IMR-90 (cell line): ENCODE measurements around the gene SLIT1. TPM values are rescaled to one million over a fixed set of nuclear protein-coding genes. Genes with fewer than 3 reads are reported as not detected.

Experiments used
- ATAC-seq: fragments of 200-7000 bp; cut with Tn5 transposase; 2 replicates; pipeline ENCODE4 v1.9.1; 2020; ENCODE audit warnings: low read depth, mild to moderate bottlenecking, moderate library complexity
- BruUV-seq: library from RNA; stranded (reverse); fragments of 400-500 nt; replicated peaks from 2 replicates; lab custom pipeline; 2021; lab: Mats Ljungman, UMichigan
- CTCF ChIA-PET: fragments of 300-600 bp; formaldehyde crosslinking; extraction: SDS; loops from one replicate; lab custom pipeline; 2021; ENCODE audit warnings: antibody characterized with exemption; lab: Yijun Ruan, JAX
- POLR2A ChIA-PET: fragments of 300-600 bp; sonication (Branson Sonifier 250); formaldehyde crosslinking; loops from one replicate; lab custom pipeline; 2022; ENCODE audit warnings: antibody characterized with exemption; ENCODE audit not compliant: unreplicated experiment; lab: Charles Lee
- DNase-seq: peaks from one replicate; pipeline ENCODE4 v3.0.0; 2013
- H2AFZ ChIP-seq: replicated peaks from 2 replicates; pipeline ENCODE3; 2013; ENCODE audit warnings: low read length, mild to moderate bottlenecking; ENCODE audit not compliant: poor library complexity
- H2AK5ac ChIP-seq: 2 replicates; pipeline ENCODE4 v1.6.1; 2013; ENCODE audit warnings: low read depth, low read length, inconsistent platforms
- H2AK9ac ChIP-seq: replicated peaks from 2 replicates; pipeline ENCODE3; 2013; ENCODE audit warnings: mild to moderate bottlenecking, low read depth, low read length, moderate library complexity; ENCODE audit not compliant: poor library complexity
- H2BK120ac ChIP-seq: 2 replicates; pipeline ENCODE4 v1.6.1; 2013; ENCODE audit warnings: low read depth, low read length, inconsistent platforms
- H2BK15ac ChIP-seq: 3 replicates; pipeline ENCODE4 v1.6.1; 2013; ENCODE audit warnings: low read depth, low read length, inconsistent platforms
- H2BK20ac ChIP-seq: 2 replicates; pipeline ENCODE4 v1.6.1; 2013; ENCODE audit warnings: low read depth, mild to moderate bottlenecking, inconsistent platforms, low read length, moderate library complexity
- H2BK5ac ChIP-seq: 2 replicates; pipeline ENCODE4 v1.6.1; 2013; ENCODE audit warnings: mild to moderate bottlenecking, low read depth, low read length, inconsistent platforms; ENCODE audit not compliant: poor library complexity, severe bottlenecking
- H3K14ac ChIP-seq: replicated peaks from 2 replicates; pipeline ENCODE4 v1.6.1; 2013; ENCODE audit warnings: low read depth, low read length, inconsistent platforms
- H3K18ac ChIP-seq: 2 replicates; pipeline ENCODE4 v1.6.1; 2013; ENCODE audit warnings: low read depth, low read length, control low read depth
- H3K23ac ChIP-seq: 2 replicates; pipeline ENCODE4 v1.6.1; 2013; ENCODE audit warnings: low read depth, low read length, inconsistent platforms
- H3K27ac ChIP-seq: 2 replicates; pipeline ENCODE4 v1.5.1; 2013; ENCODE audit warnings: mild to moderate bottlenecking, control low read depth, low read length; ENCODE audit not compliant: insufficient read depth
- H3K27me3 ChIP-seq: 2 replicates; pipeline ENCODE4 v1.6.1; 2013; ENCODE audit warnings: low read length; ENCODE audit not compliant: control insufficient read depth, insufficient read depth
- H3K36me3 ChIP-seq: 2 replicates; pipeline ENCODE4 v1.6.1; 2013; ENCODE audit warnings: low read length, mixed read lengths; ENCODE audit not compliant: control insufficient read depth, insufficient read depth
- H3K4ac ChIP-seq: 2 replicates; pipeline ENCODE4 v1.6.1; 2013; ENCODE audit warnings: low read depth, low read length, inconsistent platforms
- H3K4me1 ChIP-seq: 2 replicates; pipeline ENCODE4 v1.6.1; 2013; ENCODE audit warnings: low read length, mixed read lengths; ENCODE audit not compliant: control insufficient read depth, insufficient read depth
- H3K4me2 ChIP-seq: 2 replicates; pipeline ENCODE4 v1.6.1; 2013; ENCODE audit warnings: low read depth, mild to moderate bottlenecking, control low read depth, low read length, moderate library complexity
- H3K4me3 ChIP-seq: 2 replicates; pipeline ENCODE4 v1.5.1; 2013; ENCODE audit warnings: low read depth, mild to moderate bottlenecking, control low read depth, low read length, moderate library complexity; ENCODE audit not compliant: insufficient read depth
- H3K56ac ChIP-seq: 2 replicates; pipeline ENCODE4 v1.6.1; 2013; ENCODE audit warnings: low read length, inconsistent platforms; ENCODE audit not compliant: insufficient read depth; ENCODE audit errors: extremely low read depth
- H3K79me1 ChIP-seq, 2 experiments: 2 replicates each; pipeline ENCODE4 v1.6.1; 2013; ENCODE audit warnings: low read length in 2 of 2, inconsistent platforms in 1 of 2, low read depth in 1 of 2
- H3K9ac ChIP-seq: 2 replicates; pipeline ENCODE4 v1.6.1; 2013; ENCODE audit warnings: low read depth, low read length, control low read depth
- H3K9me1 ChIP-seq: 2 replicates; pipeline ENCODE4 v1.6.1; 2013; ENCODE audit warnings: low read length, inconsistent platforms; ENCODE audit not compliant: insufficient read depth
- H3K9me3 ChIP-seq: 2 replicates; pipeline ENCODE4 v1.6.1; 2013; ENCODE audit warnings: low read length; ENCODE audit not compliant: control insufficient read depth, insufficient read depth
- H4K20me1 ChIP-seq: 2 replicates; pipeline ENCODE4 v1.6.1; 2013; ENCODE audit warnings: low read length, inconsistent platforms; ENCODE audit not compliant: insufficient read depth
- H4K5ac ChIP-seq: 2 replicates; pipeline ENCODE4 v1.6.1; 2013; ENCODE audit warnings: mild to moderate bottlenecking, low read depth, low read length, control low read depth
- H4K8ac ChIP-seq, 2 experiments: 2 replicates each; pipeline ENCODE4 v1.6.1; 2013; ENCODE audit warnings: low read depth in 2 of 2, low read length in 2 of 2, control low read depth in 1 of 2, inconsistent platforms in 1 of 2
- H4K91ac ChIP-seq: 2 replicates; pipeline ENCODE4 v1.6.1; 2013; ENCODE audit warnings: low read depth, low read length, inconsistent platforms; ENCODE audit not compliant: insufficient read depth
- BHLHE40 ChIP-seq: fragments of 150-350 bp; IDR thresholded peaks from 2 replicates; pipeline ENCODE4 v1.6.1; 2016; ENCODE audit warnings: mild to moderate bottlenecking, low read depth, low read length
- CHD1 ChIP-seq: IDR thresholded peaks from 2 replicates; pipeline ENCODE4 v1.6.1; 2012; ENCODE audit warnings: low read depth, low read length, improper control_type of control experiment
- MAFK ChIP-seq: IDR thresholded peaks from 2 replicates; pipeline ENCODE4 v1.6.1; 2012; ENCODE audit warnings: low read depth, low read length, improper control_type of control experiment
- NFE2L2 ChIP-seq: fragments of 150-350 bp; IDR thresholded peaks from 2 replicates; pipeline ENCODE4 v1.6.1; 2016; ENCODE audit warnings: low read depth, mild to moderate bottlenecking, low read length
- RAD21 ChIP-seq: IDR thresholded peaks from 2 replicates; pipeline ENCODE4 v1.6.1; 2012; ENCODE audit warnings: low read length, improper control_type of control experiment
- RCOR1 ChIP-seq: IDR thresholded peaks from 2 replicates; pipeline ENCODE4 v1.6.1; 2012; ENCODE audit warnings: mild to moderate bottlenecking, low read length, improper control_type of control experiment; ENCODE audit not compliant: insufficient replicate concordance
- RFX5 ChIP-seq: IDR thresholded peaks from 2 replicates; pipeline ENCODE4 v1.8.0; 2012; ENCODE audit warnings: low read depth, mild to moderate bottlenecking, low read length, moderate library complexity
- WGBS, 2 experiments: methylation state at CpG; one replicate each; pipeline versions ENCODE4 v1.1.5 to v1.1.7; 2013; ENCODE audit warnings: missing lambda C conversion rate in 2 of 2; ENCODE audit not compliant: insufficient read length in 1 of 2; ENCODE audit errors: extremely low coverage in 2 of 2; 5-methylcytosine and 5-hydroxymethylcytosine counted together
- dilution Hi-C: fragments of 300-500 bp; cut with HindIII; formaldehyde crosslinking; loops from one replicate; pipeline ENCODE4 v1.14.3; 2018; ENCODE audit warnings: low sequenced_read_pairs; ENCODE audit not compliant: unreplicated experiment
- in situ Hi-C: fragments of 300-500 bp; cut with MboI; formaldehyde crosslinking; loops from 3 replicates; pipeline ENCODE4 v1.14.3; 2019; ENCODE audit warnings: low sequenced_read_pairs, inconsistent platforms, mixed read lengths
- intact Hi-C: fragments of 100-400 bp; cut with micrococcal nuclease; formaldehyde crosslinking; loops from 2 replicates; pipeline ENCODE4 v1.10.0; 2022
- polyA plus RNA-seq, 3 experiments: library from polyadenylated mRNA; depleted of rRNA; stranded (reverse); fragments of >200 nt; gene quantifications; 2 replicates each; pipeline ENCODE4 v1.2.3, GENCODE V29; 2012; ENCODE audit warnings: low replicate concordance in 1 of 3
- total RNA-seq: library from RNA; depleted of rRNA; stranded (reverse); fragments of >200 nt; gene quantifications from 2 replicates; pipeline ENCODE4 v1.2.3, GENCODE V29; 2012
- TF ChIP-seq, protein P1 (sequence below): fragments of 150-350 bp; IDR thresholded peaks from 2 replicates; pipeline ENCODE4 v1.6.1; 2016; ENCODE audit warnings: low read depth, mild to moderate bottlenecking, low read length, moderate library complexity, borderline replicate concordance
- TF ChIP-seq, protein P2 (sequence below): fragments of 150-350 bp; IDR thresholded peaks from 2 replicates; pipeline ENCODE4 v1.6.1; 2017; ENCODE audit warnings: mild to moderate bottlenecking, antibody characterized with exemption, low read length, low read depth
- TF ChIP-seq, protein P3 (sequence below): conservative IDR thresholded peaks from 2 replicates; pipeline ENCODE4 v1.5.1; 2012; ENCODE audit warnings: mild to moderate bottlenecking, low read depth, low read length, improper control_type of control experiment

SLIT1 gene
- total and polyA plus RNA-seq, 2 of the 4 experiments (the other 2 are of a cell fraction) = under 0.01 TPM

DNA sequence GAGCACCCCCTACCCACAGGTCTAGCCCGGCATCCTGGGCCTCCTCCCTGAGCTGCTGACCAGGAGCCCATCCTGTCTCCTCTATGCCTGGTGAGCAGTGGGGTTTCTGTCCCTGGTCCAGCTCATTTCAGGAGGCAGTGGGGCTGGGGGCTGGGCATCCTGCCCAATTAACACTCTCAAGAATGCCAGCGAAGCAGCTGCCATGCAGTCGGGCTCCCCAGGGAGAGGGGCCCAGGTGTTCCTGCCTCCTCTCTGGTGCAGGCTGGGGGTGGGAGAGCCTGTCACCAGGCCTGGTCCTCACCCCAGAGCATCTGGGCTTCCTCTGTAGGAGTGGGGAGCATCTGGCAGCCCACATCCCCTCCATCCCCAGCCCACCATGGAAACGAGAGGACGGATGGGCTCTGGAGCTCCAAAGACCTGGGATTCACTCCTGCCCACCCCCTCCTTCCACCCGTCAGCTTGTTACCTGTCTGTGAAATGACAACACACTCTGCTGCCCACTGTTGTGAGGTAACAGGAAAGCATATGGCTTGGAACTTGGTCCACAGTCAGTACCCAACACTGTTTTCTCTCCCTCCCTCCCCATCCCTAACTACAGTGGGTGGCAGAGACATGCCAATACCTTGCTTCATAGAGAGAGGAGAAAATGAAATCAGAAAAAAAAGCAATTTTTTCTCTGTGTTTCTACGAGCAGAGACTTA lies 69.1 kb downstream of the SLIT1 start:
- H3K79me1 ChIP-seq = no peaks in the 10 kb centered on the region
- in situ Hi-C loops (no loop called here), intact Hi-C loops (no loop called here), dilution Hi-C loops (no loop called here)
- no peak overlapping the region for H3K4me2 ChIP-seq
- no peak overlapping the region for H2AFZ ChIP-seq
- DNase-seq (no peak), ATAC-seq (no peak)
- TF ChIP-seq, protein P1, sequence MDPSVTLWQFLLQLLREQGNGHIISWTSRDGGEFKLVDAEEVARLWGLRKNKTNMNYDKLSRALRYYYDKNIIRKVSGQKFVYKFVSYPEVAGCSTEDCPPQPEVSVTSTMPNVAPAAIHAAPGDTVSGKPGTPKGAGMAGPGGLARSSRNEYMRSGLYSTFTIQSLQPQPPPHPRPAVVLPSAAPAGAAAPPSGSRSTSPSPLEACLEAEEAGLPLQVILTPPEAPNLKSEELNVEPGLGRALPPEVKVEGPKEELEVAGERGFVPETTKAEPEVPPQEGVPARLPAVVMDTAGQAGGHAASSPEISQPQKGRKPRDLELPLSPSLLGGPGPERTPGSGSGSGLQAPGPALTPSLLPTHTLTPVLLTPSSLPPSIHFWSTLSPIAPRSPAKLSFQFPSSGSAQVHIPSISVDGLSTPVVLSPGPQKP = no peak
- TF ChIP-seq BHLHE40 (no peak), RCOR1 (no peak), CHD1 (no peak), RAD21 (no peak), RFX5 (no peak), MAFK (no peak), NFE2L2 (no peak)
- TF ChIP-seq, protein P2, sequence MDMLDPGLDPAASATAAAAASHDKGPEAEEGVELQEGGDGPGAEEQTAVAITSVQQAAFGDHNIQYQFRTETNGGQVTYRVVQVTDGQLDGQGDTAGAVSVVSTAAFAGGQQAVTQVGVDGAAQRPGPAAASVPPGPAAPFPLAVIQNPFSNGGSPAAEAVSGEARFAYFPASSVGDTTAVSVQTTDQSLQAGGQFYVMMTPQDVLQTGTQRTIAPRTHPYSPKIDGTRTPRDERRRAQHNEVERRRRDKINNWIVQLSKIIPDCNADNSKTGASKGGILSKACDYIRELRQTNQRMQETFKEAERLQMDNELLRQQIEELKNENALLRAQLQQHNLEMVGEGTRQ = no peak
- TF ChIP-seq, protein P3, sequence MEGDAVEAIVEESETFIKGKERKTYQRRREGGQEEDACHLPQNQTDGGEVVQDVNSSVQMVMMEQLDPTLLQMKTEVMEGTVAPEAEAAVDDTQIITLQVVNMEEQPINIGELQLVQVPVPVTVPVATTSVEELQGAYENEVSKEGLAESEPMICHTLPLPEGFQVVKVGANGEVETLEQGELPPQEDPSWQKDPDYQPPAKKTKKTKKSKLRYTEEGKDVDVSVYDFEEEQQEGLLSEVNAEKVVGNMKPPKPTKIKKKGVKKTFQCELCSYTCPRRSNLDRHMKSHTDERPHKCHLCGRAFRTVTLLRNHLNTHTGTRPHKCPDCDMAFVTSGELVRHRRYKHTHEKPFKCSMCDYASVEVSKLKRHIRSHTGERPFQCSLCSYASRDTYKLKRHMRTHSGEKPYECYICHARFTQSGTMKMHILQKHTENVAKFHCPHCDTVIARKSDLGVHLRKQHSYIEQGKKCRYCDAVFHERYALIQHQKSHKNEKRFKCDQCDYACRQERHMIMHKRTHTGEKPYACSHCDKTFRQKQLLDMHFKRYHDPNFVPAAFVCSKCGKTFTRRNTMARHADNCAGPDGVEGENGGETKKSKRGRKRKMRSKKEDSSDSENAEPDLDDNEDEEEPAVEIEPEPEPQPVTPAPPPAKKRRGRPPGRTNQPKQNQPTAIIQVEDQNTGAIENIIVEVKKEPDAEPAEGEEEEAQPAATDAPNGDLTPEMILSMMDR = no peak
- H4K8ac ChIP-seq = no peak overlapping the region
- no peak overlapping the region for H2BK120ac ChIP-seq
- H4K5ac ChIP-seq = no peak overlapping the region
- no peaks in the 10 kb centered on the region for H3K9me1 ChIP-seq
- H3K4ac ChIP-seq = no peak overlapping the region
- no peak overlapping the region for H3K27ac ChIP-seq
- H3K14ac ChIP-seq = no peak overlapping the region
- no peaks in the 10 kb centered on the region for H3K9me3 ChIP-seq
- H3K9ac ChIP-seq = no peak overlapping the region
- no peaks in the 10 kb centered on the region for H4K20me1 ChIP-seq
- ChIA-PET POLR2A (no interaction called here), CTCF (interaction anchor here (0.9 kb wide), 1 partner anchor 44 kb away, joined by 3 read pairs; no protein-coding TSS in a partner anchor)
- no peak overlapping the region for H2BK20ac ChIP-seq
- no peaks in the 10 kb centered on the region for H3K4me1 ChIP-seq
- H2BK5ac ChIP-seq = no peak overlapping the region
- BruUV-seq = no TSS peak
- H3K36me3 ChIP-seq = no peaks in the 10 kb centered on the region
- peaks cover 62% of the 10 kb centered on the region for H3K27me3 ChIP-seq
- H2AK5ac ChIP-seq = no peak overlapping the region
- no peak overlapping the region for H2AK9ac ChIP-seq
- H3K18ac ChIP-seq = no peak overlapping the region
- WGBS, 2 experiments = no CpG with 5 or more reads among the region's 7 CpGs
- H3K23ac ChIP-seq = no peak overlapping the region
- H3K4me3 ChIP-seq = no peak overlapping the region
- H2BK15ac ChIP-seq = no peak overlapping the region
- no peak overlapping the region for H3K56ac ChIP-seq
- H4K91ac ChIP-seq = no peak overlapping the region
